Measurements from ENCODE around the gene APMAP.

APMAP gene

DNA sequence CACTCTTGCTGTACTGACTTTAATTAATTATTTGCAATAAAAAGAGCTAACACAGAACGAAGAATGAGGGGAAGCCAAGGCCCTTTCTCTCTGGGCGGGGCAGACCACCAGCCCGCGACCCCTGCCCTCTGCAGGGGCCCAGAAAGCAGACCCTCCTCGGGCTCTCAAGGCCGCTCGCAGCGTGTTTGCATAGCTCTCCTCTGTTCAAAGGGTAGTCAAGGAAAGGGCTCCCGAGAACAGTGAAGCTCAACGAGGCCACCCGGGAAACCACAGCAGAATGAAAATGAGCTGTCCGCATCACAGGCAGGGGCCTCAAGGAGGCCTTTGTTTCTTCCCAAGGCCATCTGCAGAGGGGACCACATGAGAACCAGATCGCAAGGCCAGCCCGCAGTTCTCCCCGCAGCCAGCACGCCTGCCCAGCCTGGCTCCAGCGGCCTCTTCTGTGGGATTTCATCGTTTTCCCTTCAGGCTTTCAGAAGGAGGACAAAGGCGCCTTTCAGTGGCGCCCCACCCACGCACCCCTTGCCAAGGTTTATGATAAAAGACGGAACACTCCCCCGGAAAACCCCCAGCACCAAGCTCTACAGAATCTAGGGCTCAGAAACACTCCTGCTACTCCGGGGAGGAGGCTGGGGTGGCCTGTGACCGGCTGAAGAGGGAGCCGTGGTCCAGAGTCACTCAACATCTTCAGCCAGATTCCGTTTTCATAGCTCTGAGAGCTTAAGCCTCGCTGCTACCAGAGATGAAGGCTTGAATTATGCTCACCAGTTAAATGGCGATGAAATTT lies 40.1 kb upstream of the APMAP start:
- no peak for TF ChIP-seq JUND (IDR thresholded peaks at IDR 0.05; ENCODE audit: low read depth)
- no peak for DNase-seq (ENCODE audit: low read depth in 1 of 2, low spot score in 1 of 2)
- in situ Hi-C loops (cut with HindIII; ENCODE audit: low pct_unique_long_range_greater_than_20kb, low sequenced_read_pairs): no loop called here

DNA sequence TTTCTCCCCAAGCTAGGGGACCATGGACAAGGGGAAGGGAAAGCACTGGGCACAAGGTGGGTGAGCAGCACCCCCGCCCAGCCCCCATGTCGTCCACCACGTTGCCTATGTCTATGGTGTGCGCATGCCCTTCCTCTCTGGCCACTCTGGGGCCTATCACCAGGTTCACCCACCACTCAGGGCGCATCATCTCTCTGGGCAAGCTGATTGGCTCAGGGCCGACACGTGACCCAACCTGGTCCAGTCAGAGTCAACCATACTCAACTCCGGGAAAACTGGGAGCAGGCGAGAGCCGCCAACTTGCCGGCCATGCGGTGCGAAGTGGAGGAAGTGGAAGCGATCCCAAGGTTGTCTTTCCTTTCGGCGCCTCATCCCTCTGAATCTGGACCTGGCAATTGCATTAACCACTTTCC lies 39.5 kb upstream of the APMAP start:
- DNase-seq (ENCODE audit: low read depth in 1 of 2, low spot score in 1 of 2): no peak
- no peak for TF ChIP-seq JUND (IDR thresholded peaks at IDR 0.05; ENCODE audit: low read depth)
- in situ Hi-C loops (cut with HindIII; ENCODE audit: low pct_unique_long_range_greater_than_20kb, low sequenced_read_pairs): no loop called here

DNA sequence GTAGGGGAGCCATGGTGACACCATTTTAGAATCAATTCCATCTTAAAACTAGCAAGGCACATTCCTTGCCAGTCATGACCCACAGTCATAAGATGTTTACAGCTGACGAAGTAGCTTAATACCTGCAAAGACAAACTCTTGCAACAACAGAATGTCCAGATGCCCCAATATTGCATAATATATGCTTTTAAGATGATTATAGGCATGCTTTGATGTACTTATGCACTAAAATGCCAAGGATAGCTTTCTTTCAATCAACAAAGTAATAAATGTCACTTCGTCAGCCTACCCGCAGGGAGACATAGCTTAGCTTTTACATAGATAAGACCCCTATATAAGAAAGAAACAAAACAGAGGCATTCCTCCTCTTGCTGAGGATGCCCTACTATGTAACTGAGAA lies 38.7 kb upstream of the APMAP start:
- no peak for TF ChIP-seq JUND (IDR thresholded peaks at IDR 0.05; ENCODE audit: low read depth)
- DNase-seq (ENCODE audit: low read depth in 1 of 2, low spot score in 1 of 2): no peak
- in situ Hi-C loops (cut with HindIII; ENCODE audit: low pct_unique_long_range_greater_than_20kb, low sequenced_read_pairs): no loop called here

DNA sequence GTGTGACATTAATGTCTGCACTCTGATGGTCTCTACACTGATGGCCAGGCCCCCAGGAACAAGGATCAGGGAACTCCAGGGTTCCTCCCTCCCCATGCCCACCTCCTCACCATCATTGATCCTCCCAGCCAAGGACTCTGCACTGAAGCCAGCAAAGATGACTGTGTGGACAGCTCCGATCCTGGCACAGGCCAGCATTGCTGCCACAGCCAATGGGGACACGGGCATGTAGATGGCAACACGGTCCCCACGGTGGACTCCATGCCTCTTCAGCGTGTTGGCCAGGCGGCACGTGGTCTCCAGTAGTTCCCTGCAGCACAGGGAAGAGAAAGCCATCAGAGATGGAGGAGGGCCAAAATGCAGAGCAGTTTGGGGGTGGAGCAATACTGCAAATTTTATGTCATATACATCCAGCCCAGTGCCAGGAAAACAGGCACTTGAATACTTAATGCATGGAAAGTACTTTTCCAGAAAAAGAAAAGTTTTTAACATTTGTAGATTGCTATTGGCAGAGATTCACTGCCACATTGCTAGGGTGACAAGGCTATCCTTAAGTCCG lies 38.2 kb upstream of the APMAP start:
- in situ Hi-C loops (cut with HindIII; ENCODE audit: low pct_unique_long_range_greater_than_20kb, low sequenced_read_pairs): no loop called here
- TF ChIP-seq JUND (IDR thresholded peaks at IDR 0.05; ENCODE audit: low read depth): no peak
- no peak for DNase-seq (ENCODE audit: low read depth in 1 of 2, low spot score in 1 of 2)

DNA sequence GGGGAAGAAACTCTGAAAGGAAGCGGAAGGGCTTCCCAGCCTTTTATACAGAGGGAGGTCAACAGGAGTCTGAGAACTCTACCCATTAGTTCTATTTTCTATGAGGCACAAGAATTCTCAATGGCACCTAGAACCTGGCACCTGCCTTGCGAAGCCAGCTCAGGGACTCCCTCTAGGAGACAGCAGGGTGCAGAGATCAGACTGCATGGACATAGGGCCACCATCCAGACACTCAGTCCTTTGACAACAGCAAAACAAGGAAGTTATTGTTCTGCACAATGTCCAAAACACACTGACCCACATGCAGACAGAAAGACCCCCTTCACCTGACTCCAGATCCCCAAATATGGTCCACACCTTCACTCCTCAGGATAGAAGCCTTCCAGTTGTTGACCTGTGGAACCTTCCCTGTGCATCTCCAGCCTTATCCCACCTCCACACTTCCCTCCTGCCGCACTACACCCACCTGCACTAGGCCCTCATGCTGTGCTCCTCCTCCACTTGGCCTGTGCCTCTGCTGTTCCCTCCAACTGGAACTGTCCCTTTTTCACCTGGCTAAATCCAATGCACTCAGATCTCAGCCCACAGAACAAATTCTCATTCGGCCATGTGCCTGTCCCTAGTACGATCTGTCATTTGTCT lies 37.6 kb upstream of the APMAP start:
- no peak for DNase-seq (ENCODE audit: low read depth in 1 of 2, low spot score in 1 of 2)
- in situ Hi-C loops (cut with HindIII; ENCODE audit: low pct_unique_long_range_greater_than_20kb, low sequenced_read_pairs): no loop called here
- no peak for TF ChIP-seq JUND (IDR thresholded peaks at IDR 0.05; ENCODE audit: low read depth)

DNA sequence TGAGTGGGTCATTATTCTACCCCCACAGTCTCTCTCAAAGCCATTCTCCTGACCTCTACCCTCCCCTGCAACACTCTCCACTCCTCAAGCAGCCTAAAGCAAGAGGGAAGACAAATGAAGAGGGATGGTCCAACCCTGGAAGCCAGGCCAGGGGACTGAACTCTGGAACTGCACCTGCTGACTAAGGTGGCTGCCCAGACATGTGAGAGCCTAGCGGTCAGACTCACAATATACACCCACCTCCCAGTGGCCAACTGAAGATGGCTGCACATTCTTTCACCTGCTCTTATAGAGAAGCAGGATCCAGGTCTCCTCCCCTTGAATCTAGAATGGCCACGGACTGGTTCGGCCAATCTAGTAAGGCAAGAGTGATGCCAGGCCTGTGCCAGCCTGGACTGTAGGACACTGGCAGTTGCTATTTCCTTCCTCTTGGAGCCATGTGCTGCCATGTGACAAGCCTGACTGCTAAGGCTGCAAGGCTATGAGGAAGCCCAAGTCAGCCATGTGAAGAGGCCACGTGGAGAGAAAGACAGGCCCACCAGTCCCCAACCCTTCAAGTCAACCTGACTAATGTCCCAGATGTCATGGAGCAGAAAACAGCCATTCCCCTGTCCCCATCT lies 33.5 kb upstream of the APMAP start:
- in situ Hi-C loops (cut with HindIII; ENCODE audit: low pct_unique_long_range_greater_than_20kb, low sequenced_read_pairs): no loop called here
- DNase-seq (ENCODE audit: low read depth in 1 of 2, low spot score in 1 of 2): no peak
- TF ChIP-seq JUND (IDR thresholded peaks at IDR 0.05; ENCODE audit: low read depth): no peak

DNA sequence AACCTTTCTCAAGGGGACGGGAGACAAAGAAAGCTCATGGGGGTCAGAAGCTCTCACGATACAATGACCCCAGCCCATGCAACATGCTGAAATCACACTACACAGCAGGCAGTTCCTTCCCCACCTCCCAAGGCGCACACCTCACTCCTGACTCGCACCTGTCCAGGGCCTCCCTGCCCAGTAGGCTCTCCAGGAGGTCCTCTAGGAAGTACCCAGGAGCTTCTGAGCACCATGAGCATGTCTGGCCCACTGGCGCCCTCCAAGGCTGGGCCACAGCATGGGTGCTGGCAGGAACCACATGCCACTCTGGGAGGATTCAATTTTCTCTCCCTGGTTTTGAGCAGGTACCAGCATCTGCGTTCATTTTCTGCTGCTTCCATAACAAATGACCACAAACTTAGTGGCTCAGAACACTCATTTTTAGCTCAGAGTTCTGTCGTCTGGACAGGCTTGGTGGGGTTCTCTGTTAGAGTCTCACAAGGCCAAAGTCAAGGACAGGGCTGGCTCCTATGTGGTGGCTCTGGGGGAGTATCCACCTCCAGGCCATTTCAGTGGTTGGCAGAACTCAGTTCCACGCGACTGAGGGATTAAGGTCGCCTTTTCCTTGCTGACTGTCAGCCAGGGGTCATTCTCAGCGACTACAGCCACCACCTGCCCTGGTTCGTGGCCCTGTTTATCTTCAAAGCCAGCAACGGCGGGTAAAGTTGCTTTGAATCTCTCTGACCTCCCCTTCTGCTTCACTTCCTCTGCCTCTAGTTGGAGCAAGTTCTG lies 32.7 kb upstream of the APMAP start:
- TF ChIP-seq JUND (IDR thresholded peaks at IDR 0.05; ENCODE audit: low read depth): no peak
- in situ Hi-C loops (cut with HindIII; ENCODE audit: low pct_unique_long_range_greater_than_20kb, low sequenced_read_pairs): no loop called here

DNA sequence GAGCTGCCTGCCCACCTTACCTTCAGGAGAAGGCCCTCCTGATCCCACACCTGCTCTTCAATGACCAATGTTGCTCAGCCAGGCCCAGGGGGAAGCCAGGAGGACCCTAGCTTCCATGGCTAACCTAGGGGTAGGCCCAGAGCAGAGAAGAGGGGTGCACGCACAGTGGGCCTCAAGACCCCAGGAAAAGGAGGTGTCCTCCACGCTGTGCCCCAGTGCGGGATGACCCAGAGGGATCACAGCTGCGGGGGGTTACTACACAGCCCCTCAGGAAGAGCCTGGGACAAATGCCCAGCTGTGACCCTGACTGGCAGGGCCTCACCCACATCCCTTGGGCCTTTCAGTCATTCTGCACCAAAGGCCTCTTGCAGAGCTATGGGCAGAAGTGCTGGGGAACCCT lies 31.6 kb upstream of the APMAP start:
- TF ChIP-seq JUND (IDR thresholded peaks at IDR 0.05; ENCODE audit: low read depth): no peak
- no peak for DNase-seq (ENCODE audit: low read depth in 1 of 2, low spot score in 1 of 2)

More for the DNA sequence above, 32.7 kb upstream of the APMAP start:
- DNase-seq (ENCODE audit: low read depth in 1 of 2, low spot score in 1 of 2): no peak

DNA sequence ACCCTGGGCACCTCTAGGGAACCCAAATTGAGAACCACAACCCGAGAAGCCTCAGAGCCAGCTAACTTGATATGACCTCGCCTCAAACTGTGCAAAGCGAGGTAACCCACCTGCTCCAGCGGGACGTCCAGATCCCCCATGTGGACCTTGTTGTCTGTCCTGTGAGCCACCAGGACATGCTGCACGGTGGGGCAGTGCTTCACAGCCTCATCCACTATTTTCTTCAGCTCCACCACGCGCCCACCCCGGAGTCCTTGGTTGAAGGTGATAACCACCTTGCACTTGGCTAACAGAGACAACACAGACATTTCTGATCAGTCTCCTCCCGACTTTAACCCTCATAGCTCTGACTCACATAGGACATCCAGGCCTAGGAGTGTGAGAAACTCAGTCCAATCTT lies 30.8 kb upstream of the APMAP start:
- in situ Hi-C loops (cut with HindIII; ENCODE audit: low pct_unique_long_range_greater_than_20kb, low sequenced_read_pairs): no loop called here
- no peak for TF ChIP-seq JUND (IDR thresholded peaks at IDR 0.05; ENCODE audit: low read depth)
- DNase-seq (ENCODE audit: low read depth in 1 of 2, low spot score in 1 of 2): no peak

More for the DNA sequence above, 31.6 kb upstream of the APMAP start:
- in situ Hi-C loops (cut with HindIII; ENCODE audit: low pct_unique_long_range_greater_than_20kb, low sequenced_read_pairs): no loop called here

DNA sequence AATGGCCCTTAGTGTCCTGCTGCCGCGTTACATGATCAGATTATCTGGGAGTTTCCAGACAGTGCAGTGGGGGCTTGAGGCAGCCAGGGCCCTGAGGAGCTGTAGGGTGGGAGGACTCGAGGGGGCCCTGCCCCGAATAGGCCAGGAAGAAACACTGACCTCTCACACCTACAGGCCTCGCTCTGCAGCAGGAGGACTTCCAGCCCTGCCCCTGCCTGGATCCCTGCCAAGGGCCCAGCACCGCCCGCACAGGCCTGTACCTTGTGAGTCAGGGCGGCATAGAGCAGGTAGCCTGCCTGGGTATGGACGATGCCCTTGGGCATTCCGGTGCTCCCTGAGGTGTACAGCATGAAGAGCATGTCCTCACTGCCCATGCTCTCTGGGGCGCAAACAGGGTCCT lies 30.1 kb upstream of the APMAP start:
- DNase-seq (ENCODE audit: low read depth in 1 of 2, low spot score in 1 of 2): no peak
- no peak for TF ChIP-seq JUND (IDR thresholded peaks at IDR 0.05; ENCODE audit: low read depth)
- in situ Hi-C loops (cut with HindIII; ENCODE audit: low pct_unique_long_range_greater_than_20kb, low sequenced_read_pairs): no loop called here

DNA sequence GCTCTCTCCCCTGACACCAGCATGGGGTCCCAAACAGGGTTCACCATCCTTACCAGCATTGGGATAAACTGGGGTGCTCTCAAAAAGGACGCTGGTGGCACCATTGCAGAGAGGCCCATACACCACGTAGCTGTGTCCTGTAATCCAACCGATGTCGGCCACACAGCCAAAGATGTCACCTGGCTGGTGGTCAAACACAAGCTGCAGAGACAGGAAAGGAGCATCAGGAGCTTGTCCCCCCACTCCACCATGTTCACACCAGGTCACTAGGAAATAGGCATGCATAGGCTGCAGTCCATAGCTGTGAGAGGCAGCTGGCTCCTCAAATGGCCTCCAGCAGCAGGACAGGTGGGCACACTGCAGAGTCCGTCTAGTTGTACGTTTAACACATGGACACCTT lies 28.8 kb upstream of the APMAP start:
- DNase-seq (ENCODE audit: low read depth in 1 of 2, low spot score in 1 of 2): no peak
- TF ChIP-seq JUND (IDR thresholded peaks at IDR 0.05; ENCODE audit: low read depth): no peak
- in situ Hi-C loops (cut with HindIII; ENCODE audit: low pct_unique_long_range_greater_than_20kb, low sequenced_read_pairs): no loop called here

DNA sequence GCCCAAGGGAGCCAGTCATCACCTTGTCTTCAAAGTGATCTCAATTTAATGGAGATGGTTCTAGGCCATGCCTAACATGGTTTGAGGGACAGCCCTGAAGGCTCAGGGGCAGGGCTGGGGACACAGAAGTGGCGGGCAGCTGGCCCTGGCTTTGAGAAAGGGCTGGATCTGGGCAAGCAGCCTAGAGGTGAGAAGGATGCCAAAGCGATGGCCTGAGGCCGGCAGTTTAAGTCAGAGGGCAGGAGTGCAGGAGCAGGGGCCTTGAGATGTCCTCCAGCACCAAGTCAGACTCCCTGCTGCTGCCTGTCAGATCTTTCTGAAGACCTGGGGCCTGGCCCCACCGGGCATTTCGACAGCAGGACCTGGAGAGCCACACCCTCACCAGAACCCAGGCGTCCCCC lies 28.4 kb upstream of the APMAP start:
- DNase-seq (ENCODE audit: low read depth in 1 of 2, low spot score in 1 of 2): no peak
- in situ Hi-C loops (cut with HindIII; ENCODE audit: low pct_unique_long_range_greater_than_20kb, low sequenced_read_pairs): no loop called here
- no peak for TF ChIP-seq JUND (IDR thresholded peaks at IDR 0.05; ENCODE audit: low read depth)

Data from T47D (cell line).